Umbilical cord (tissue), 2 donors: ENCODE data around the gene U2SURP. TPM values are rescaled to one million over a fixed set of nuclear protein-coding genes. Genes with fewer than 3 reads are reported as not detected.
"Not testable (repeated sequence)": the region's sequence is repeated elsewhere in the genome, so short reads cannot be mapped to it uniquely, and the experiment has no call there.

ENCODE experiments used
- DNase-seq: peaks from one replicate; pipeline ENCODE4 v3.0.0-alpha.2; 2015; ENCODE audit warnings: low spot score
- total RNA-seq: library from RNA; depleted of rRNA; stranded (reverse); fragments of >200 nt; gene quantifications from one replicate; pipeline ENCODE4 v1.2.3, GENCODE V29; 2014; ENCODE audit warnings: low replicate concordance; ENCODE audit not compliant: insufficient read depth

Gene U2SURP
- total RNA-seq, 1 donor from 2014 or later = 53.2 TPM

- no peak for DNase-seq
Observed at GRCh38 chr3:143011705-143012104, 10.3 kb downstream of the U2SURP start.

- DNase-seq = no peak
Observed at GRCh38 chr3:143014921-143015320, 13.6 kb downstream of the U2SURP start.

GRCh38 chr3:143016321-143016972, 15.1 kb downstream of the U2SURP start:
- no peak for DNase-seq

GRCh38 chr3:143024351-143024960, 23.1 kb downstream of the U2SURP start:
- DNase-seq = no peak

GRCh38 chr3:143031327-143031726, 30.0 kb downstream of the U2SURP start:
- no peak for DNase-seq

- peak; percentile 92 for DNase-seq
Observed at GRCh38 chr3:143031796-143032387, 30.5 kb downstream of the U2SURP start.

GRCh38 chr3:143035466-143036211, 34.3 kb downstream of the U2SURP start:
- no peak for DNase-seq

- DNase-seq = no peak
Observed at GRCh38 chr3:143036557-143036956, 35.2 kb downstream of the U2SURP start.

GRCh38 chr3:143037867-143038266, 36.5 kb downstream of the U2SURP start:
- no peak for DNase-seq

- DNase-seq = no peak
Observed at GRCh38 chr3:143040261-143040879, 39.0 kb downstream of the U2SURP start.

- DNase-seq = no peak
Observed at GRCh38 chr3:143041903-143042302, 40.5 kb downstream of the U2SURP start.

GRCh38 chr3:143045639-143046038, 44.3 kb downstream of the U2SURP start:
- no peak for DNase-seq

- not testable (repeated sequence) for DNase-seq
Observed at GRCh38 chr3:143046075-143046474, 44.7 kb downstream of the U2SURP start.

- no peak for DNase-seq
Observed at GRCh38 chr3:143054011-143054410, 52.6 kb downstream of the U2SURP start.

GRCh38 chr3:143056372-143056771, 55.0 kb downstream of the U2SURP start:
- no peak for DNase-seq

GRCh38 chr3:143060906-143061305, 59.5 kb downstream of the U2SURP start:
- DNase-seq = no peak

- DNase-seq = peak; percentile 7
Observed at GRCh38 chr3:143063018-143063417, 61.6 kb downstream of the U2SURP start.

GRCh38 chr3:143064777-143065176, 63.4 kb downstream of the U2SURP start:
- no peak for DNase-seq

GRCh38 chr3:143065364-143065763, 64.0 kb downstream of the U2SURP start:
- no peak for DNase-seq

- DNase-seq = no peak
Observed at GRCh38 chr3:143066033-143066432, 64.7 kb downstream of the U2SURP start.

GRCh38 chr3:143067201-143067600, 65.8 kb downstream of the U2SURP start:
- no peak for DNase-seq

- no peak for DNase-seq
Observed at GRCh38 chr3:143068059-143068458, 66.7 kb downstream of the U2SURP start.
